Adrenal gland (tissue), 19 donors: ENCODE measurements around the gene PTGIR. TPM values are rescaled to one million over a fixed set of nuclear protein-coding genes. Genes with fewer than 3 reads are reported as not detected.
A peak's percentile ranks its signal among the peaks of the same experiment; 100 is the strongest.

ENCODE experiments used
- DNase-seq, 7 donors: peaks; one replicate each; pipeline ENCODE4 v3.0.0-alpha.2; 2019 to 2020
- H3K27ac ChIP-seq, 5 donors: fragments of 200-600 bp; sonication (generic) in 4 of 5; 1 replicate in 3 of 5; 2 replicates in 2 of 5; pipeline versions ENCODE4 v1.5.1 to v1.8.0; 2016 to 2020; ENCODE audit warnings: mild to moderate bottlenecking in 1 of 5
- H3K27me3 ChIP-seq: fragments of 200-600 bp; 2 replicates; pipeline ENCODE4 v1.8.0; 2021
- H3K36me3 ChIP-seq, 2 donors: fragments of 200-600 bp; replicated peaks in 1 of 2; 1 replicate in 1 of 2; 2 replicates in 1 of 2; pipeline versions ENCODE4 v1.5.1 to v1.8.0; 2018 to 2022
- H3K4me1 ChIP-seq, 2 donors: fragments of 200-600 bp; replicated peaks in 1 of 2; 1 replicate in 1 of 2; 2 replicates in 1 of 2; pipeline versions ENCODE4 v1.5.1 to v1.8.0; 2018 to 2021
- H3K4me3 ChIP-seq, 4 donors: fragments of 200-600 bp; sonication (generic) in 3 of 4; one replicate each; pipeline ENCODE4 v1.5.1; 2016 to 2018
- H3K9me3 ChIP-seq, 3 donors: fragments of 200-600 bp; sonication (generic) in 1 of 3; replicated peaks in 1 of 3; 1 replicate in 2 of 3; 2 replicates in 1 of 3; pipeline versions ENCODE4 v1.5.1 to v1.8.0; 2016 to 2021
- POLR2A ChIP-seq, 2 donors: fragments of 450-650 bp; IDR thresholded peaks; one replicate each; pipeline ENCODE4 v1.6.1; 2017; ENCODE audit warnings: antibody characterized with exemption in 2 of 2, mild to moderate bottlenecking in 2 of 2, moderate library complexity in 1 of 2
- WGBS, 4 donors: extraction: QIAGEN DNeasy Blood & Tissue Kit in 2 of 4; methylation state at CpG; one replicate each; pipeline versions ENCODE4 v1.1.5 to v1.1.7; 2013 to 2017; 5-methylcytosine and 5-hydroxymethylcytosine counted together
- intact Hi-C, 2 donors: fragments of 100-400 bp; cut with DNase I; formaldehyde crosslinking; loops; one replicate each; pipeline versions ENCODE4 v1.14.1 to v1.15.0; 2022 to 2023
- long read RNA-seq, 10 donors: library from polyadenylated mRNA in 3 of 10; unstranded in 2 of 10; stranded (forward) in 1 of 10; transcript quantifications; one replicate each; pipeline ENCODE4 v2.0.0 and lab custom pipeline, GENCODE V29; 2021 to 2026
- polyA plus RNA-seq, 3 donors: library from polyadenylated mRNA; stranded (reverse); fragments of 200-250 nt in 2 of 3; fragments of 350-450 nt in 1 of 3; fragmentation: Illumina TruSeq in 1 of 3; extraction: RNeasy Lipid Tissue Mini Kit (QIAGEN cat#74804) in 1 of 3; gene quantifications; one replicate each; pipeline ENCODE4 v1.2.3, GENCODE V29; 2013 to 2014
- total RNA-seq, 9 donors: library from RNA; depleted of rRNA in 4 of 9; stranded (reverse); fragments of >200 nt in 4 of 9; fragments of 120-200 nt in 1 of 9; fragmentation: NEBNext Ultra II Directional in 1 of 9; extraction: Animal tissue kit (Norgen Biotek cat#: 25700) in 1 of 9; gene quantifications; one replicate each; pipeline versions ENCODE4 v1.1.0 to v1.2.4, GENCODE V29; 2013 to 2023
- TF ChIP-seq, protein P1 (sequence below), 6 experiments: fragments of 450-650 bp in 4 of 6; fragments of 200-600 bp in 2 of 6; sonication (generic) in 1 of 6; IDR thresholded peaks; 1 replicate in 5 of 6; 2 replicates in 1 of 6; pipeline versions ENCODE4 v1.5.1 to v1.8.0; 2016 to 2021; ENCODE audit warnings: antibody characterized with exemption in 6 of 6, mild to moderate bottlenecking in 2 of 6, moderate library complexity in 1 of 6
- donor health status: healthy with polysubstance abuse.
- donor health status: Bipolar disorder and iron deficiency.
- donor health status: DM: yes; HTN: yes; CAD: no.
- donor health status: DM: no; HTN: no; CAD: no.
- donor health status: DM: no; HTN: no; CAD: no.
- donor health status: DM: yes; HTN: yes; CAD: no.

The PTGIR gene, protein sequence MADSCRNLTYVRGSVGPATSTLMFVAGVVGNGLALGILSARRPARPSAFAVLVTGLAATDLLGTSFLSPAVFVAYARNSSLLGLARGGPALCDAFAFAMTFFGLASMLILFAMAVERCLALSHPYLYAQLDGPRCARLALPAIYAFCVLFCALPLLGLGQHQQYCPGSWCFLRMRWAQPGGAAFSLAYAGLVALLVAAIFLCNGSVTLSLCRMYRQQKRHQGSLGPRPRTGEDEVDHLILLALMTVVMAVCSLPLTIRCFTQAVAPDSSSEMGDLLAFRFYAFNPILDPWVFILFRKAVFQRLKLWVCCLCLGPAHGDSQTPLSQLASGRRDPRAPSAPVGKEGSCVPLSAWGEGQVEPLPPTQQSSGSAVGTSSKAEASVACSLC
- 10 to 100 TPM in 4 of 9 donors, 1 to 10 TPM in 4, under 1 TPM in 1; 0.94 to 24.8 (median 9.0) TPM for total RNA-seq
- 10 to 100 TPM in 2 of 3 donors, 1 to 10 TPM in 1; 2.5 to 21.1 (median 11.6) TPM for polyA plus RNA-seq
- long read RNA-seq, donor 1, result 0 reads
- long read RNA-seq, donor 2, result 0 reads
- long read RNA-seq, donor 3, result 0 reads
- long read RNA-seq, donor 4, result 0 reads
- long read RNA-seq, donor 5, transcript PTGIR-201 (3 exons, 2,107 nt), result major isoform, 30 of 41 reads
- long read RNA-seq, donor 5, partial matches to known transcripts, result 4 of 41 reads
- long read RNA-seq, donor 5, other reads (novel, unspliced or antisense), result 6 of 41 reads
- long read RNA-seq, donor 6, partial matches to known transcripts, result 0 of 1 reads
- long read RNA-seq, donor 6, other reads (novel, unspliced or antisense), result 0 of 1 reads
- long read RNA-seq, donor 7, result 0 reads
- long read RNA-seq, donor 8, result 0 reads
- long read RNA-seq, donor 9, result 0 reads
- long read RNA-seq, donor 10, result 0 reads

DNA sequence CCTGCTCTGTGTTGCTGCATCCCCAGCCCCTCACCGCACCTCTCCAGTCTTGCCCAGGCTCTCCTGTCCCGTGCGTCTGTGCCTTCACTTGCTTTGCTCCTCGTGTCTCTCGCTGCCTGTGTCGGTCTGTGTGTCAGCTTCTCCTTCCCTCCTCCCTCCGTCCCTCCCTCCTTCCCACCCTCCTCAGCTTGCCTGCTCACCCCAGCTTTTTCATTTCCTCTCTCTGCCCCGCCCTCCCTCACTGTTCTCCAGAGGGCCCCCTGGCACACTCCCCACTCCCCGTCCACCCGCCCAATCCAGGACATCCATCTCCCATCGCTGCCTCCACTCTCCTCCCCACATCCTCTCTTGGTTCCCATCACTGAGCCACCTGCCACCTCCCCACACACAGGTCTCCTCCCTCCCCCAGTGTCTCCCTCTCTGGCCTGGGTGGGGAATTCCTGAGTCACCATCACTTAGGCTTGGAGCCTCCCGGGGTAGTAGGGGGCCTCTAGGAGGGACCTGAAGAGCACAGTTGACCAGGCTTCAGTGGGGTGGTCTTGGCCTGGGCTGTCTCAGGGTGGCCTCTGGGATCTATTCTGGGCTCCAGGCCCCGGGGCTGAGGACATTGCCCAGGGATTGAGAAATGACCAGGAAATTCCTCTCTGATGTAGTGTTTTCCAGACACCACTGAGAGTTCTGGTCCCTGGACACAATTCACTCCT lies at the start of gene PTGIR:
TSS of gene PTGIR (minus strand) at position 132 of the 704 bp plus-strand sequence. CDS start 864 bp downstream, outside the sequence.
- peak within 1 kb of the TSS in 4 of 5 donors; percentile 13 to 82 (median 64) for H3K27ac ChIP-seq
- peaks cover 13 to 25% of the 10 kb centered on the region in 2 donors for H3K4me1 ChIP-seq
- no peaks in the 10 kb centered on the region for H3K36me3 ChIP-seq
- intact Hi-C loops, result loop anchor here in 1 of 2 donors (10.0 kb wide), 1 partner anchor 200 kb away; no protein-coding TSS in a partner anchor
- DNase-seq, result peak in 5 of 7 donors; percentile 50 to 74 (median 59)
- TF ChIP-seq, protein P1, sequence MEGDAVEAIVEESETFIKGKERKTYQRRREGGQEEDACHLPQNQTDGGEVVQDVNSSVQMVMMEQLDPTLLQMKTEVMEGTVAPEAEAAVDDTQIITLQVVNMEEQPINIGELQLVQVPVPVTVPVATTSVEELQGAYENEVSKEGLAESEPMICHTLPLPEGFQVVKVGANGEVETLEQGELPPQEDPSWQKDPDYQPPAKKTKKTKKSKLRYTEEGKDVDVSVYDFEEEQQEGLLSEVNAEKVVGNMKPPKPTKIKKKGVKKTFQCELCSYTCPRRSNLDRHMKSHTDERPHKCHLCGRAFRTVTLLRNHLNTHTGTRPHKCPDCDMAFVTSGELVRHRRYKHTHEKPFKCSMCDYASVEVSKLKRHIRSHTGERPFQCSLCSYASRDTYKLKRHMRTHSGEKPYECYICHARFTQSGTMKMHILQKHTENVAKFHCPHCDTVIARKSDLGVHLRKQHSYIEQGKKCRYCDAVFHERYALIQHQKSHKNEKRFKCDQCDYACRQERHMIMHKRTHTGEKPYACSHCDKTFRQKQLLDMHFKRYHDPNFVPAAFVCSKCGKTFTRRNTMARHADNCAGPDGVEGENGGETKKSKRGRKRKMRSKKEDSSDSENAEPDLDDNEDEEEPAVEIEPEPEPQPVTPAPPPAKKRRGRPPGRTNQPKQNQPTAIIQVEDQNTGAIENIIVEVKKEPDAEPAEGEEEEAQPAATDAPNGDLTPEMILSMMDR (IDR thresholded peaks at IDR 0.05), result no peak
- peak in 1 of 2 donors; percentile 12 for TF ChIP-seq POLR2A (IDR thresholded peaks at IDR 0.05)
- peak within 1 kb of the TSS in 1 of 4 donors; percentile 29 for H3K4me3 ChIP-seq
- H3K27me3 ChIP-seq, result no peaks in the 10 kb centered on the region
- WGBS, 4 donors, result 45 to 55% (median 50%) methylated on average over 13 of the region's 13 CpGs
- no peaks in the 10 kb centered on the region for H3K9me3 ChIP-seq

DNA sequence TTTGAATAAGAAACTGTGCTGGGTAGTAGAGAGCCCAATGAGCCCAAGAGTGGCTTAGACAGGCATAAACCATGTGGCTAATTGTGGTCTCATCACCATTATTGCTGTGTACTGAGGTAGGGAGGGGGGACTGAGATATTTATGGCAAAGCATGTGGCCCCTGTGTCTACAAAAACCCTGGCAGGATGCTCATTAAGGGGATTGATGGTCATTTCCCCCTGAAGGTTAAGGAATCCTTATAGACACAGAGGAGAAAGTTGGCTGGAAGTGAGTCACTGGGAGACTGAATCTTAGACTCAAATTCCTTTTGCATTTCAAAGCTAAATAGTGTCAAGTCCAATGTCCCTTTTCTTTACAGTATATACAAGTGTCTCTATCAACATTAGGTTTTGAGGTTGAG lies 45.9 kb upstream of the PTGIR start:
- no peak overlapping the region for H3K27ac ChIP-seq
- TF ChIP-seq, protein P1 (IDR thresholded peaks at IDR 0.05), result no peak
- TF ChIP-seq POLR2A (IDR thresholded peaks at IDR 0.05), result no peak
- H3K36me3 ChIP-seq, result peaks cover 0 to 27% of the 10 kb centered on the region in 2 donors
- no peak for DNase-seq
- no peaks in the 10 kb centered on the region for H3K4me1 ChIP-seq
- no peaks in the 10 kb centered on the region for H3K9me3 ChIP-seq
- intact Hi-C loops, result no loop called here
- no peaks in the 10 kb centered on the region for H3K27me3 ChIP-seq
- no peak overlapping the region for H3K4me3 ChIP-seq

DNA sequence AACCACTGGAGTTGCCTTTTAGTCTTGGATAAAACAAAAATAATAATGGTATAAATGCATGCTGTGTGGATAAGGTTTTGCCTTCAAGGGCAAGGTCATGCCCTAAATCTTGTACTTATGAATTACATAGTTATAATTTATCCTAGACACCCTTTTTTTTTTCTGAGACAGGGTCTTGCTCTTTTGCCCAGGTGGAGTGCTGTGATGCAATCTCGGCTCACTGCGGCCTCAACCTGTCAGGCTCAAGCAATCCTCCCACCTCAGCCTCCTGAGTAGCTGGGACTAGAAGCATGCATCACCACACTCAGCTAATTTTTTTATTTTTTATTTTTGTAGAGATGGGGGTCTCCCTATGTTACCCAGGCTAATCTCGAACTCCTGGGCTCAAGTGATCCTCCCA lies 43.8 kb upstream of the PTGIR start:
- no peak for TF ChIP-seq POLR2A (IDR thresholded peaks at IDR 0.05)
- TF ChIP-seq, protein P1 (IDR thresholded peaks at IDR 0.05), result no peak
- no peak overlapping the region for H3K4me3 ChIP-seq
- no peaks in the 10 kb centered on the region for H3K9me3 ChIP-seq
- H3K4me1 ChIP-seq, result no peaks in the 10 kb centered on the region
- WGBS, 4 donors, result 89 to 93% (median 91%) methylated on average over 3 of the region's 3 CpGs
- peaks cover 0 to 9% of the 10 kb centered on the region in 2 donors for H3K36me3 ChIP-seq
- H3K27me3 ChIP-seq, result no peaks in the 10 kb centered on the region
- DNase-seq, result no peak
- intact Hi-C loops, result loop anchor here in 1 of 2 donors (10.0 kb wide), 1 partner anchor 134 kb away; no protein-coding TSS in a partner anchor
- no peak overlapping the region for H3K27ac ChIP-seq
